GM21529 (cell line): ENCODE measurements around the gene PACRG.

Source experiments
- ATAC-seq: cut with Tn5 transposase; IDR thresholded peaks from one replicate; pipeline ENCODE4 v1.9.1; 2021; ENCODE audit not compliant: unreplicated experiment

PACRG gene

GRCh38 chr6:163230901-163231300 lies 503.1 kb downstream of the PACRG start:
- ATAC-seq = no peak

GRCh38 chr6:163231356-163232014 lies 503.7 kb downstream of the PACRG start:
- ATAC-seq = no peak

GRCh38 chr6:163232015-163232523 lies 504.3 kb downstream of the PACRG start:
- no peak for ATAC-seq

GRCh38 chr6:163232649-163233048 lies 504.9 kb downstream of the PACRG start:
- no peak for ATAC-seq

GRCh38 chr6:163237110-163237509 lies 509.3 kb downstream of the PACRG start:
- no peak for ATAC-seq

- no peak for ATAC-seq
Observed at GRCh38 chr6:163239572-163240340, 512.0 kb downstream of the PACRG start.

GRCh38 chr6:163240556-163240955 lies 512.8 kb downstream of the PACRG start:
- ATAC-seq = no peak

- ATAC-seq = no peak
Observed at GRCh38 chr6:163241683-163242082, 513.9 kb downstream of the PACRG start.

- ATAC-seq = no peak
Observed at GRCh38 chr6:163243083-163243482, 515.3 kb downstream of the PACRG start.

- no peak for ATAC-seq
Observed at GRCh38 chr6:163243692-163244589, 516.2 kb downstream of the PACRG start.

GRCh38 chr6:163248051-163248450 lies 520.3 kb downstream of the PACRG start:
- no peak for ATAC-seq

- ATAC-seq = no peak
Observed at GRCh38 chr6:163249651-163250101, 521.9 kb downstream of the PACRG start.

- ATAC-seq = no peak
Observed at GRCh38 chr6:163250116-163250515, 522.3 kb downstream of the PACRG start.

GRCh38 chr6:163252061-163252591 lies 524.4 kb downstream of the PACRG start:
- ATAC-seq = no peak

- ATAC-seq = no peak
Observed at GRCh38 chr6:163253556-163254213, 525.9 kb downstream of the PACRG start.

- ATAC-seq = no peak
Observed at GRCh38 chr6:163254341-163254835, 526.6 kb downstream of the PACRG start.

GRCh38 chr6:163255265-163255664 lies 527.5 kb downstream of the PACRG start:
- ATAC-seq = no peak

GRCh38 chr6:163259689-163260088 lies 531.9 kb downstream of the PACRG start:
- ATAC-seq = no peak

- ATAC-seq = no peak
Observed at GRCh38 chr6:163260111-163260895, 532.5 kb downstream of the PACRG start.
